ENCODE data around the gene RHBDL1. TPM values are rescaled to one million over a fixed set of nuclear protein-coding genes. Genes with fewer than 3 reads are reported as not detected.
A peak's percentile ranks its signal among the peaks of the same experiment; 100 is the strongest.

RHBDL1 gene
- total RNA-seq, 1 donor from 2014 or later: 1.7 TPM

DNA sequence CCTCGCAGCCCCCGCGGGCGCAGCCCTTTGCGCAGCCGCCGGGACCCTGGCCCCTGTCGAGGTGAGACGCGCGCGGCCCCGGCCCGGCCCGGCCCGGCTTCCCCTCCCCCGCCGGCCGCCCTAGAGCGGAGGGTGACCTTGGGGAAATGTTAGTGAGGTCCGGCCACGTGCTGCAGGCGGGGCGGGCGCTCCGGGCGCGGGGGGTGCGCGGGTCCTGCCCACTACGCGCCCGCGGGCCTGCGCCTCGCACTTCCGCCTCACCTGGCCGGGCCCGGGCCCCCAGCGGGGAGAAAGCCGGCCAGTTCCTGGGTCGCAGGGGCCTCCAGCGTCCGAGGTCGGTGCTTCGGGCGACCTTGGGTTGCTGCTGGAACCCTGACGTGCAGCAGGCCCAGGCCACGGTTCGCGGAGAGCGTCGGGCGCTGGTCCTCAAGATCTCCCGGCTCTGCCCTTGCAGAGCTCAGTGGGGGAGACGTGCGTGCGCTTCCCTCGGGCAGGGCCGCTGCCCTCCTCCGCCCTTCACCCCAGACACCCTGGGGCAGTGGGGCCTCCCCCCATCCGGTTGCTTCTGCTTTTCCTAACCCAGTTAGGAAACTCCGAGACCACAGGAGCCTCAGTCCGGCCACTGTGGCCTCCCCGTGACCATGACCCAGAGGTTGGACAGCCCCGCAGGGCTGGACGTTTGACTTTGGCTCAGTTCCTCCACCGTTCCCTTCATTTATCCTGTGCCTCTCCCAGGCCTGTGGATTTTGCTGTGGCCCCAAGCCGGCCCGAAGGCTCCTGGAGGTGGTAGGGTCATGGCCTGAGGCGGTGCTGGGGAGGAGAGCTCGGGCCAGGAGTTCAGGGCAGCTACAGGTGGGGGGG lies 33.1 kb upstream of the RHBDL1 start:
- intact Hi-C loops (cut with DNase I): loop anchor here (10.0 kb wide), 1 partner anchor 258 kb away; the partner anchor contains the start of gene PGAP6
- Histone ChIP-seq H3K27ac (peak overlapping the region; percentile 80), H3K4me3 (peak overlapping the region; percentile 59 to 83), H3K9me3 (no peaks in the 10 kb centered on the region), H3K36me3 (no peaks in the 10 kb centered on the region), H3K4me1 (peaks cover 56% of the 10 kb centered on the region), H3K27me3 (no peaks in the 10 kb centered on the region)
- TF ChIP-seq POLR2A (IDR thresholded peaks at IDR 0.05): no peak
- TF ChIP-seq POLR2AphosphoS5 (IDR thresholded peaks at IDR 0.05; ENCODE audit: insufficient read depth in 1 of 2, low read depth in 1 of 2): peak in 1 of 2 donors; percentile 24
- TF ChIP-seq, protein P1, sequence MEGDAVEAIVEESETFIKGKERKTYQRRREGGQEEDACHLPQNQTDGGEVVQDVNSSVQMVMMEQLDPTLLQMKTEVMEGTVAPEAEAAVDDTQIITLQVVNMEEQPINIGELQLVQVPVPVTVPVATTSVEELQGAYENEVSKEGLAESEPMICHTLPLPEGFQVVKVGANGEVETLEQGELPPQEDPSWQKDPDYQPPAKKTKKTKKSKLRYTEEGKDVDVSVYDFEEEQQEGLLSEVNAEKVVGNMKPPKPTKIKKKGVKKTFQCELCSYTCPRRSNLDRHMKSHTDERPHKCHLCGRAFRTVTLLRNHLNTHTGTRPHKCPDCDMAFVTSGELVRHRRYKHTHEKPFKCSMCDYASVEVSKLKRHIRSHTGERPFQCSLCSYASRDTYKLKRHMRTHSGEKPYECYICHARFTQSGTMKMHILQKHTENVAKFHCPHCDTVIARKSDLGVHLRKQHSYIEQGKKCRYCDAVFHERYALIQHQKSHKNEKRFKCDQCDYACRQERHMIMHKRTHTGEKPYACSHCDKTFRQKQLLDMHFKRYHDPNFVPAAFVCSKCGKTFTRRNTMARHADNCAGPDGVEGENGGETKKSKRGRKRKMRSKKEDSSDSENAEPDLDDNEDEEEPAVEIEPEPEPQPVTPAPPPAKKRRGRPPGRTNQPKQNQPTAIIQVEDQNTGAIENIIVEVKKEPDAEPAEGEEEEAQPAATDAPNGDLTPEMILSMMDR (IDR thresholded peaks at IDR 0.05): no peak
- DNase-seq (ENCODE audit: extremely low spot score in 2 of 2): no peak

- H3K27ac ChIP-seq: no peak overlapping the region
- H3K4me3 ChIP-seq: peak overlapping the region; percentile 59 to 83
- TF ChIP-seq POLR2AphosphoS5 (IDR thresholded peaks at IDR 0.05; ENCODE audit: insufficient read depth in 1 of 2, low read depth in 1 of 2) (no peak), POLR2A (IDR thresholded peaks at IDR 0.05) (no peak)
- TF ChIP-seq, protein P1 (IDR thresholded peaks at IDR 0.05): no peak
- peaks cover 56% of the 10 kb centered on the region for H3K4me1 ChIP-seq
- no peaks in the 10 kb centered on the region for H3K36me3 ChIP-seq
- intact Hi-C loops (cut with DNase I): loop anchor here (10.0 kb wide), 1 partner anchor 258 kb away; the partner anchor contains the start of gene PGAP6
- no peak for DNase-seq (ENCODE audit: extremely low spot score in 2 of 2)
- H3K27me3 ChIP-seq: no peaks in the 10 kb centered on the region
- no peaks in the 10 kb centered on the region for H3K9me3 ChIP-seq
Measured at GRCh38 chr16:643050-643368, 32.5 kb upstream of the RHBDL1 start.

DNA sequence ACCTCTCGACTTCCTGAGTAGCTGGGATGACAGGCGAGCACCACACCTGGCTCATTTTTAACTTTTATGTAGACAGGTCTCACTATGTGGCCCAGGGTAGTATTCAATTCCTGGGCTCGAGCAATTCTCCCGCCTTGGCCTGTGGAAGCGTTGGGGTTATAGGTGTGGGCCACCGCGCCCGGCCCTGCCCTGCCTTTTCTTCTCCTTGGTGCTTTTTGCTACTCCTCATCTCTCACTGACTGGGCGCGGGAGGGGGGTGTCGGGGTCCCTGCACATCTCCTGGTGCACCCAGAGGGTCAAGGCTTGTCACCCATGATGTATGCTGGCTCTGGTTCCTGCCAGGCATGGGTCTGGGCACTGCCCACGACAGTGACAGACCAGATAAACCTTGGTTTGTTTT lies 30.9 kb upstream of the RHBDL1 start:
- Histone ChIP-seq H3K27me3 (no peaks in the 10 kb centered on the region), H3K36me3 (no peaks in the 10 kb centered on the region), H3K4me1 (peaks cover 63% of the 10 kb centered on the region), H3K9me3 (no peaks in the 10 kb centered on the region), H3K4me3 (no peak overlapping the region), H3K27ac (no peak overlapping the region)
- TF ChIP-seq POLR2AphosphoS5 (IDR thresholded peaks at IDR 0.05; ENCODE audit: insufficient read depth in 1 of 2, low read depth in 1 of 2): no peak
- TF ChIP-seq, protein P1 (IDR thresholded peaks at IDR 0.05): no peak
- TF ChIP-seq POLR2A (IDR thresholded peaks at IDR 0.05): no peak
- intact Hi-C loops (cut with DNase I): loop anchor here (10.0 kb wide), 1 partner anchor 260 kb away; the partner anchor contains the start of gene PGAP6
- DNase-seq (ENCODE audit: extremely low spot score in 2 of 2): no peak

DNA sequence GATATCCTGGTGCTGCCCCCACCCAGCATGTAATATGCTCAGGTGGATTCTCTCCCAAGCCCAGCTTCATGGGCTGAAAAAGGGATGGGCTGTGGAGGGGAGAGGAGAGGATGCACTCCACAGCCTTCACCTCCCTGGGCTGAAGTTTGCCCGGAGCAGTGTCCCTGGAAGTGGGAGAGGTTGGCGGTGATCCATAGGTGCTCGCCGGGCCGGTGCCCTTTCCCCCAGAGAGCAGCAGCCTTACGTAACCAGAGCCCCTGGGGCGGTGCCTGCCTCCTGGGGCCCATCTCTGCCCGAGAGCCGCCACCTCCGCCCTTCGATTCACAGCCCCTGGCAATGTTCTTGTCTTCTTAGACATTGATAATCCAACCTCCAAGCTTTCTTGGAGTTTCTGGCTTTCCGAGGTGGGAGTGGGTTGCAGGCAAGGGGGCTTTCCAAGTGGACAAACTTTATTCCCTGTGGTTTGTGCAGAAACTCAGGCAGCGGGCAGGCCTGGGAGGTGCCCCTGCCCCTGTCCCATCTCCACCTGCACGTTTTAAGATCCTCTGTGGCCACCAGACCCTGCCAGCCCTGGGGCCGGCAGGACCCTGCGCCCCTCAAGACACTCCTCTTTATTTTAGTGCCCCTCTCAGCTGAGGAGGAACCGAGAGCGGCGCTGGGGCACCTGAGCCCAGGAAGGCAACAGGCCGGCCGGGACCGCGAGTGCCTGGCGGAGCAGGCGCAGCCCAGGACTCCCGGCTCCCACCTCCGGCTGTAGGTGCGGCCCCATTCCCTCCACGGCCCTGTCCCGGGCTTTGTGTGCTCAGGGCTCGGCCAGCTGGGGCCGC lies 29.4 kb upstream of the RHBDL1 start:
- H3K27ac ChIP-seq: no peak overlapping the region
- intact Hi-C loops (cut with DNase I): loop anchor here (10.0 kb wide), 1 partner anchor 261 kb away; the partner anchor contains the start of gene PGAP6

More for the DNA sequence above, 29.4 kb upstream of the RHBDL1 start:
- no peaks in the 10 kb centered on the region for H3K27me3 ChIP-seq
- H3K4me1 ChIP-seq: peaks cover 66% of the 10 kb centered on the region
- no peak for DNase-seq (ENCODE audit: extremely low spot score in 2 of 2)
- no peak overlapping the region for H3K4me3 ChIP-seq
- TF ChIP-seq, protein P1 (IDR thresholded peaks at IDR 0.05): no peak
- TF ChIP-seq POLR2A (IDR thresholded peaks at IDR 0.05) (no peak), POLR2AphosphoS5 (IDR thresholded peaks at IDR 0.05; ENCODE audit: insufficient read depth in 1 of 2, low read depth in 1 of 2) (no peak)
- no peaks in the 10 kb centered on the region for H3K36me3 ChIP-seq
- no peaks in the 10 kb centered on the region for H3K9me3 ChIP-seq

Data from vagina (tissue), 2 donors.